CD4-positive, alpha-beta T cell (primary cell): Measurements from ENCODE around the gene BIN2. TPM values are rescaled to one million over a fixed set of nuclear protein-coding genes. Genes with fewer than 3 reads are reported as not detected.

Experiments
- ATAC-seq: fragments of 200-7000 bp; cut with Tn5 transposase; one replicate; pipeline ENCODE4 v1.10.0; 2022; ENCODE audit warnings: mild to moderate bottlenecking; ENCODE audit not compliant: poor library complexity
- CTCF ChIA-PET: fragments of 350-600 bp; sonication (Branson Sonifier 250); formaldehyde crosslinking; loops from one replicate; lab custom pipeline; 2021; ENCODE audit warnings: antibody characterized with exemption, inconsistent platforms; lab: Charles Lee
- POLR2A ChIA-PET: fragments of 350-600 bp; sonication (Branson Sonifier 250); formaldehyde crosslinking; loops from one replicate; lab custom pipeline; 2021; ENCODE audit warnings: antibody characterized with exemption, inconsistent platforms; lab: Charles Lee
- DNase-seq, 14 experiments: peaks; one replicate each; pipeline ENCODE4 v3.0.0-alpha.2; 2013 to 2020; ENCODE audit warnings: mixed read lengths in 2 of 14
- H3K27ac ChIP-seq, 2 donors: one replicate each; pipeline versions ENCODE4 v1.5.1 to v1.7.0; 2013; ENCODE audit warnings: low read length in 2 of 2, low read depth in 1 of 2, mild to moderate bottlenecking in 1 of 2
- H3K27me3 ChIP-seq, 2 experiments: 1 replicate in 1 of 2; 2 replicates in 1 of 2; pipeline versions ENCODE4 v1.6.1 to v1.7.0; 2013; ENCODE audit warnings: low read length in 2 of 2, control low read depth in 1 of 2, mild to moderate bottlenecking in 1 of 2, moderate library complexity in 1 of 2; ENCODE audit not compliant: insufficient read depth in 2 of 2, control insufficient read depth in 1 of 2
- H3K36me3 ChIP-seq: one replicate; pipeline ENCODE4 v1.6.1; 2013; ENCODE audit warnings: low read length, control low read depth; ENCODE audit not compliant: insufficient read depth
- H3K4me1 ChIP-seq: one replicate; pipeline ENCODE4 v1.6.1; 2013; ENCODE audit warnings: low read length, control low read depth; ENCODE audit not compliant: insufficient read depth
- H3K4me3 ChIP-seq: one replicate; pipeline ENCODE4 v1.5.1; 2013; ENCODE audit warnings: mild to moderate bottlenecking, low read length, moderate library complexity
- H3K9me3 ChIP-seq, 2 experiments: 1 replicate in 1 of 2; 2 replicates in 1 of 2; pipeline versions ENCODE4 v1.6.1 to v1.7.0; 2013; ENCODE audit warnings: low read length in 2 of 2, mild to moderate bottlenecking in 2 of 2, control low read depth in 1 of 2, moderate library complexity in 1 of 2; ENCODE audit not compliant: control insufficient read depth in 1 of 2, insufficient read depth in 1 of 2
- H3K27ac Mint-ChIP-seq: one replicate; pipeline ENCODE4 v1.8.0; 2020; ENCODE audit warnings: mixed read lengths
- H3K27me3 Mint-ChIP-seq: one replicate; pipeline ENCODE4 v1.8.0; 2021; ENCODE audit warnings: mixed read lengths
- H3K36me3 Mint-ChIP-seq: one replicate; pipeline ENCODE4 v1.8.0; 2021; ENCODE audit warnings: low read depth, mixed read lengths
- H3K4me1 Mint-ChIP-seq: one replicate; pipeline ENCODE4 v1.8.0; 2021; ENCODE audit warnings: low read depth, mixed read lengths
- H3K4me3 Mint-ChIP-seq: one replicate; pipeline ENCODE4 v1.8.0; 2020; ENCODE audit warnings: mild to moderate bottlenecking, mixed read lengths
- H3K9me3 Mint-ChIP-seq: one replicate; pipeline ENCODE4 v1.8.0; 2020; ENCODE audit warnings: mixed read lengths
- intact Hi-C, 2 experiments: fragments of 100-400 bp; cut with DNase I in 1 of 2; cut with micrococcal nuclease in 1 of 2; formaldehyde crosslinking; loops; one replicate each; pipeline versions ENCODE4 v1.15.1 to v1.9.0; 2023 to 2025; cut with DNase I, micrococcal nuclease
- total RNA-seq, 174 experiments: library from RNA in 2 of 174; stranded (reverse) in 2 of 174; gene quantifications; one replicate each; pipeline ENCODE4 v1.2.3 and lab custom pipeline; 2021 to 2026
- TF ChIP-seq, protein P1 (sequence below): fragments of 200-600 bp; IDR thresholded peaks from one replicate; pipeline ENCODE4 v1.8.0; 2022; ENCODE audit warnings: antibody characterized with exemption, mild to moderate bottlenecking

The BIN2 gene
- total RNA-seq, 2 experiments from 2014 or later, result 127 to 138 TPM

- POLR2A ChIA-PET, result no interaction called here
- Mint-ChIP-seq H3K4me3 (no peak overlapping the region), H3K27ac (no peak overlapping the region), H3K36me3 (peaks cover 41% of the 10 kb centered on the region), H3K9me3 (no peaks in the 10 kb centered on the region), H3K4me1 (peaks cover 17% of the 10 kb centered on the region), H3K27me3 (no peaks in the 10 kb centered on the region)
- intact Hi-C loops, result no loop called here
- H3K4me3 ChIP-seq, result no peak overlapping the region
- CTCF ChIA-PET, result interaction anchor here (1.2 kb wide), 1 partner anchor 21 kb away, joined by 3 read pairs; no protein-coding TSS in a partner anchor
- H3K27ac ChIP-seq, result no peak overlapping the region
- DNase-seq (no peak), ATAC-seq (no peak)
- H3K9me3 ChIP-seq, result no peaks in the 10 kb centered on the region
- H3K27me3 ChIP-seq, result no peaks in the 10 kb centered on the region
- H3K36me3 ChIP-seq, result peaks cover 38% of the 10 kb centered on the region
- TF ChIP-seq, protein P1, sequence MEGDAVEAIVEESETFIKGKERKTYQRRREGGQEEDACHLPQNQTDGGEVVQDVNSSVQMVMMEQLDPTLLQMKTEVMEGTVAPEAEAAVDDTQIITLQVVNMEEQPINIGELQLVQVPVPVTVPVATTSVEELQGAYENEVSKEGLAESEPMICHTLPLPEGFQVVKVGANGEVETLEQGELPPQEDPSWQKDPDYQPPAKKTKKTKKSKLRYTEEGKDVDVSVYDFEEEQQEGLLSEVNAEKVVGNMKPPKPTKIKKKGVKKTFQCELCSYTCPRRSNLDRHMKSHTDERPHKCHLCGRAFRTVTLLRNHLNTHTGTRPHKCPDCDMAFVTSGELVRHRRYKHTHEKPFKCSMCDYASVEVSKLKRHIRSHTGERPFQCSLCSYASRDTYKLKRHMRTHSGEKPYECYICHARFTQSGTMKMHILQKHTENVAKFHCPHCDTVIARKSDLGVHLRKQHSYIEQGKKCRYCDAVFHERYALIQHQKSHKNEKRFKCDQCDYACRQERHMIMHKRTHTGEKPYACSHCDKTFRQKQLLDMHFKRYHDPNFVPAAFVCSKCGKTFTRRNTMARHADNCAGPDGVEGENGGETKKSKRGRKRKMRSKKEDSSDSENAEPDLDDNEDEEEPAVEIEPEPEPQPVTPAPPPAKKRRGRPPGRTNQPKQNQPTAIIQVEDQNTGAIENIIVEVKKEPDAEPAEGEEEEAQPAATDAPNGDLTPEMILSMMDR, result no peak
- peaks cover 12% of the 10 kb centered on the region for H3K4me1 ChIP-seq
Measured at GRCh38 chr12:51362747-51363342, 38.9 kb upstream of the BIN2 start.

- Mint-ChIP-seq H3K36me3 (peaks cover 44% of the 10 kb centered on the region), H3K27me3 (no peaks in the 10 kb centered on the region), H3K27ac (no peak overlapping the region), H3K4me3 (no peak overlapping the region), H3K9me3 (no peaks in the 10 kb centered on the region), H3K4me1 (peaks cover 12% of the 10 kb centered on the region)
- H3K36me3 ChIP-seq, result peaks cover 43% of the 10 kb centered on the region
- DNase-seq (no peak), ATAC-seq (no peak)
- intact Hi-C loops, result no loop called here
- ChIA-PET CTCF (interaction anchor here (1.2 kb wide), 1 partner anchor 21 kb away, joined by 3 read pairs; no protein-coding TSS in a partner anchor), POLR2A (no interaction called here)
- no peak overlapping the region for H3K4me3 ChIP-seq
- no peaks in the 10 kb centered on the region for H3K27me3 ChIP-seq
- H3K9me3 ChIP-seq, result no peaks in the 10 kb centered on the region
- TF ChIP-seq, protein P1, result no peak
- peaks cover 7% of the 10 kb centered on the region for H3K4me1 ChIP-seq
- H3K27ac ChIP-seq, result no peak overlapping the region
Measured at GRCh38 chr12:51362307-51362706, 38.3 kb upstream of the BIN2 start.

GRCh38 chr12:51361161-51362016 is 37.4 kb upstream of the BIN2 start:
- POLR2A ChIA-PET, result interaction anchor here (0.7 kb wide), 1 partner anchor 123 kb away, joined by 4 read pairs; the partner anchor contains the start of gene DAZAP2

More at GRCh38 chr12:51361161-51362016, 37.4 kb upstream of the BIN2 start:
- peaks cover 7% of the 10 kb centered on the region for H3K4me1 ChIP-seq
- no peaks in the 10 kb centered on the region for H3K9me3 ChIP-seq
- H3K4me3 Mint-ChIP-seq, result no peak overlapping the region
- TF ChIP-seq, protein P1, result no peak
- ATAC-seq (no peak), DNase-seq (no peak)
- H3K27ac ChIP-seq, result no peak overlapping the region
- no peak overlapping the region for H3K27ac Mint-ChIP-seq
- H3K36me3 ChIP-seq, result peaks cover 50% of the 10 kb centered on the region
- no peaks in the 10 kb centered on the region for H3K27me3 Mint-ChIP-seq
- no peaks in the 10 kb centered on the region for H3K27me3 ChIP-seq
- peaks cover 49% of the 10 kb centered on the region for H3K36me3 Mint-ChIP-seq
- no peak overlapping the region for H3K4me3 ChIP-seq
- H3K9me3 Mint-ChIP-seq, result no peaks in the 10 kb centered on the region
- peaks cover 7% of the 10 kb centered on the region for H3K4me1 Mint-ChIP-seq
- CTCF ChIA-PET, result interaction anchor here (1.2 kb wide), 1 partner anchor 20 kb away, joined by 3 read pairs; no protein-coding TSS in a partner anchor
- intact Hi-C loops, result no loop called here
